Endothelial cell of umbilical vein (primary cell): ENCODE results near the gene RET. TPM values are rescaled to one million over a fixed set of nuclear protein-coding genes. Genes with fewer than 3 reads are reported as not detected.

Experiments
- BruUV-seq: library from RNA; stranded (reverse); fragments of 400-500 nt; replicated peaks from 2 replicates; lab custom pipeline; 2021; lab: Mats Ljungman, UMichigan
- CTCF ChIA-PET: fragments of 300-600, 350-600 bp; sonication (Branson Sonifier 250); formaldehyde crosslinking; loops from one replicate; lab custom pipeline; 2021; ENCODE audit warnings: antibody characterized with exemption, inconsistent platforms; lab: Charles Lee
- POLR2A ChIA-PET: fragments of 300-600, 350-600 bp; sonication (Branson Sonifier 250); formaldehyde crosslinking; loops from one replicate; lab custom pipeline; 2021; ENCODE audit warnings: antibody characterized with exemption, inconsistent platforms; lab: Charles Lee
- DNase-seq: peaks from one replicate; pipeline ENCODE4 v3.0.0-alpha.2; 2011; ENCODE audit warnings: low read depth, low spot score
- FAIRE-seq: peaks from 2 replicates; lab custom pipeline; 2011; peaks lifted over from hg19 to GRCh38; lab: Jason Lieb, UNC
- H2AFZ ChIP-seq: 2 replicates; pipeline ENCODE4 v1.6.0; 2012; ENCODE audit warnings: low read depth, low read length, control low read depth, inconsistent platforms
- H3K27ac ChIP-seq: 2 replicates; pipeline ENCODE4 v1.5.1; 2011; ENCODE audit warnings: low read depth, mild to moderate bottlenecking, control low read depth, low read length, moderate library complexity; ENCODE audit not compliant: insufficient read depth
- H3K27me3 ChIP-seq, 2 experiments: 2 replicates each; pipeline versions ENCODE4 v1.6.0 to v1.6.1; 2011; ENCODE audit warnings: low read length in 2 of 2, mixed read lengths in 1 of 2; ENCODE audit not compliant: control insufficient read depth in 2 of 2, insufficient read depth in 2 of 2
- H3K36me3 ChIP-seq, 2 experiments: 2 replicates in 1 of 2; 3 replicates in 1 of 2; pipeline ENCODE4 v1.5.1; 2011; ENCODE audit warnings: low read length in 2 of 2, mild to moderate bottlenecking in 1 of 2, moderate library complexity in 1 of 2; ENCODE audit not compliant: control insufficient read depth in 2 of 2, insufficient read depth in 2 of 2; ENCODE audit errors: extremely low read depth in 1 of 2
- H3K4me1 ChIP-seq: 3 replicates; pipeline ENCODE4 v1.5.1; 2011; ENCODE audit warnings: mild to moderate bottlenecking, low read length; ENCODE audit not compliant: control insufficient read depth, insufficient read depth; ENCODE audit errors: extremely low read depth
- H3K4me2 ChIP-seq: 2 replicates; pipeline ENCODE4 v1.6.1; 2011; ENCODE audit warnings: low read length, control low read depth, mixed read lengths; ENCODE audit not compliant: insufficient read depth
- H3K4me3 ChIP-seq, 3 experiments: fragments of 200-600 bp in 1 of 3; sonication (generic), shearing (Covaris generic) in 1 of 3; replicated peaks in 1 of 3; 2 replicates each; pipeline ENCODE4 v1.5.1; 2011 to 2016; ENCODE audit warnings: control low read depth in 3 of 3, low read length in 3 of 3, mild to moderate bottlenecking in 2 of 3, inconsistent platforms in 1 of 3, low read depth in 1 of 3, moderate library complexity in 1 of 3; ENCODE audit not compliant: insufficient read depth in 1 of 3
- H3K79me2 ChIP-seq: 2 replicates; pipeline ENCODE4 v1.6.0; 2012; ENCODE audit warnings: low read length, inconsistent platforms; ENCODE audit not compliant: control insufficient read depth, insufficient read depth
- H3K9ac ChIP-seq: replicated peaks from 2 replicates; pipeline ENCODE3; 2011; ENCODE audit warnings: low read length, control low read depth; ENCODE audit not compliant: insufficient read depth; ENCODE audit errors: extremely low read depth
- H3K9me1 ChIP-seq: replicated peaks from 3 replicates; pipeline ENCODE4 v1.6.0; 2011; ENCODE audit warnings: mild to moderate bottlenecking, low read length; ENCODE audit not compliant: control insufficient read depth, insufficient read depth; ENCODE audit errors: extremely low read depth
- H3K9me3 ChIP-seq: replicated peaks from 2 replicates; pipeline ENCODE4 v1.5.1; 2012; ENCODE audit warnings: low read length, inconsistent platforms; ENCODE audit not compliant: control insufficient read depth, insufficient read depth
- H4K20me1 ChIP-seq: replicated peaks from 2 replicates; pipeline ENCODE3; 2011; ENCODE audit warnings: mild to moderate bottlenecking, low read length; ENCODE audit not compliant: control insufficient read depth, insufficient read depth; ENCODE audit errors: extremely low read depth
- GATA2 ChIP-seq: IDR thresholded peaks from 2 replicates; pipeline ENCODE4 v1.7.0; 2011; ENCODE audit warnings: low read depth, mild to moderate bottlenecking, moderate library complexity, mixed read lengths, low read length; ENCODE audit not compliant: insufficient read length, insufficient read depth
- JUN ChIP-seq: IDR thresholded peaks from 2 replicates; pipeline ENCODE4 v1.6.1; 2011; ENCODE audit warnings: borderline replicate concordance, low read depth; ENCODE audit not compliant: insufficient read length, insufficient read depth
- MAX ChIP-seq: IDR thresholded peaks from 2 replicates; pipeline ENCODE4 v1.6.1; 2011; ENCODE audit not compliant: insufficient read depth, insufficient read length
- POLR2AphosphoS5 ChIP-seq: IDR thresholded peaks from 2 replicates; pipeline ENCODE4 v1.6.1; 2012; ENCODE audit warnings: low read depth, mild to moderate bottlenecking, control low read depth, low read length, moderate library complexity; ENCODE audit not compliant: insufficient read depth
- dilution Hi-C: fragments of 300-500 bp; cut with MboI; formaldehyde crosslinking; loops from one replicate; pipeline ENCODE4 v1.15.0; 2019; ENCODE audit warnings: low sequenced_read_pairs; ENCODE audit not compliant: extremely low pct_ligation_motif_present
- intact Hi-C: fragments of 100-400 bp; cut with micrococcal nuclease; formaldehyde crosslinking; loops from one replicate; pipeline ENCODE4 v1.10.0; 2022
- polyA plus RNA-seq, 4 experiments: library from polyadenylated mRNA; depleted of rRNA in 3 of 4; stranded (reverse) in 3 of 4; unstranded in 1 of 4; fragments of >200 nt; gene quantifications; 2 replicates each; pipeline versions ENCODE4 v1.2.1 to v1.2.3, GENCODE V29; 2011 to 2012; ENCODE audit warnings: missing spikeins in 1 of 4
- total RNA-seq: library from RNA; stranded (reverse); gene quantifications from 2 replicates; pipeline ENCODE4 v1.2.3, GENCODE V29; 2021

Gene RET
- total and polyA plus RNA-seq, 2 donors (not counting 3 experiments of a cell fraction or from before 2014, with no cell fraction given): 0.04 to 0.22 TPM

- ChIA-PET POLR2A (no interaction called here), CTCF (interaction anchor here (1.2 kb wide), 1 partner anchor 9 kb away, joined by 3 read pairs; no protein-coding TSS in a partner anchor)
- intact Hi-C loops: no loop called here
- Histone ChIP-seq H3K27me3 (no peaks in the 10 kb centered on the region), H3K9me1 (no peaks in the 10 kb centered on the region), H3K4me3 (no peak overlapping the region), H3K27ac (no peak overlapping the region), H3K4me2 (no peak overlapping the region), H3K9me3 (no peaks in the 10 kb centered on the region), H3K9ac (no peak overlapping the region), H4K20me1 (no peaks in the 10 kb centered on the region), H3K79me2 (no peaks in the 10 kb centered on the region), H2AFZ (no peak overlapping the region), H3K36me3 (no peaks in the 10 kb centered on the region), H3K4me1 (peaks cover 6% of the 10 kb centered on the region)
- FAIRE-seq: no peak
- TF ChIP-seq JUN (no peak), POLR2AphosphoS5 (no peak), GATA2 (no peak)
- DNase-seq: no peak
- dilution Hi-C loops: no loop called here
- BruUV-seq: no TSS peak
Measured at GRCh38 chr10:43111921-43112607, 35.2 kb downstream of the RET start.

- Histone ChIP-seq H3K27me3 (no peaks in the 10 kb centered on the region), H3K9ac (no peak overlapping the region), H3K4me2 (no peak overlapping the region), H3K9me3 (no peaks in the 10 kb centered on the region), H2AFZ (no peak overlapping the region), H4K20me1 (no peaks in the 10 kb centered on the region), H3K9me1 (no peaks in the 10 kb centered on the region), H3K36me3 (no peaks in the 10 kb centered on the region), H3K4me3 (no peak overlapping the region), H3K79me2 (no peaks in the 10 kb centered on the region), H3K4me1 (peaks cover 6% of the 10 kb centered on the region), H3K27ac (no peak overlapping the region)
- DNase-seq: no peak
- BruUV-seq: no TSS peak
- ChIA-PET CTCF (no interaction called here), POLR2A (no interaction called here)
- intact Hi-C loops: no loop called here
- TF ChIP-seq MAX: no peak
- FAIRE-seq: no peak
- dilution Hi-C loops: no loop called here
Measured at GRCh38 chr10:43112608-43112961, 35.7 kb downstream of the RET start.
